Measurements from ENCODE around the gene DPYD. TPM values are rescaled to one million over a fixed set of nuclear protein-coding genes. Genes with fewer than 3 reads are reported as not detected.

Gene DPYD
- polyA plus RNA-seq, 1 of the 3 experiments (the other 2 are of a cell fraction) = 23.0 TPM

- Histone ChIP-seq H3K36me3 (replicated peaks in 1 of 2; ENCODE audit: control insufficient read depth in 1 of 2, insufficient read depth in 2 of 2, low read length in 1 of 2) (peaks cover 0 to 26% of the 10 kb centered on the region in 2 experiments), H3K9me2 (no peaks in the 10 kb centered on the region), H3K4me3 (ENCODE audit: low read depth in 2 of 2, low read length in 1 of 2) (no peak overlapping the region), H3F3A (replicated peaks; ENCODE audit: insufficient read depth) (no peaks in the 10 kb centered on the region), H3K4me1 (ENCODE audit: control insufficient read depth in 1 of 2, insufficient read depth in 2 of 2, low read depth in 1 of 2, low read length in 1 of 2) (no peaks in the 10 kb centered on the region; a peak in 1 of 4 replicates), H3K27ac (ENCODE audit: low read depth in 2 of 2, low read length in 1 of 2) (no peak overlapping the region), H3K79me2 (ENCODE audit: insufficient read depth) (peaks cover 4% of the 10 kb centered on the region; the same call in 1 of the 2 replicates), H3K9ac (no peak overlapping the region), H3K4me2 (no peak overlapping the region), H2AFZ (ENCODE audit: low read depth) (no peak overlapping the region), H3K27me3 (ENCODE audit: insufficient read depth) (no peaks in the 10 kb centered on the region), H3K9me3 (no peaks in the 10 kb centered on the region), H4K20me1 (ENCODE audit: insufficient read depth) (no peaks in the 10 kb centered on the region)
- DNase-seq = no peak
- 100% methylated on average over 3 of the region's 3 CpGs for WGBS (ENCODE audit: low lambda C conversion rate)
- ChIA-PET CTCF (no interaction called here), POLR2A (no interaction called here)
- TF ChIP-seq FOXM1 (IDR thresholded peaks at IDR 0.05; ENCODE audit: low read depth) = no peak
- TF ChIP-seq, protein P1, sequence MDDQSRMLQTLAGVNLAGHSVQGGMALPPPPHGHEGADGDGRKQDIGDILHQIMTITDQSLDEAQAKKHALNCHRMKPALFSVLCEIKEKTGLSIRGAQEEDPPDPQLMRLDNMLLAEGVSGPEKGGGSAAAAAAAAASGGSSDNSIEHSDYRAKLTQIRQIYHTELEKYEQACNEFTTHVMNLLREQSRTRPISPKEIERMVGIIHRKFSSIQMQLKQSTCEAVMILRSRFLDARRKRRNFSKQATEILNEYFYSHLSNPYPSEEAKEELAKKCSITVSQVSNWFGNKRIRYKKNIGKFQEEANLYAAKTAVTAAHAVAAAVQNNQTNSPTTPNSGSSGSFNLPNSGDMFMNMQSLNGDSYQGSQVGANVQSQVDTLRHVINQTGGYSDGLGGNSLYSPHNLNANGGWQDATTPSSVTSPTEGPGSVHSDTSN (IDR thresholded peaks at IDR 0.05) = no peak
- no peak for TF ChIP-seq YY1 (IDR thresholded peaks at IDR 0.05; ENCODE audit: low read depth)
- TF ChIP-seq, protein P2, sequence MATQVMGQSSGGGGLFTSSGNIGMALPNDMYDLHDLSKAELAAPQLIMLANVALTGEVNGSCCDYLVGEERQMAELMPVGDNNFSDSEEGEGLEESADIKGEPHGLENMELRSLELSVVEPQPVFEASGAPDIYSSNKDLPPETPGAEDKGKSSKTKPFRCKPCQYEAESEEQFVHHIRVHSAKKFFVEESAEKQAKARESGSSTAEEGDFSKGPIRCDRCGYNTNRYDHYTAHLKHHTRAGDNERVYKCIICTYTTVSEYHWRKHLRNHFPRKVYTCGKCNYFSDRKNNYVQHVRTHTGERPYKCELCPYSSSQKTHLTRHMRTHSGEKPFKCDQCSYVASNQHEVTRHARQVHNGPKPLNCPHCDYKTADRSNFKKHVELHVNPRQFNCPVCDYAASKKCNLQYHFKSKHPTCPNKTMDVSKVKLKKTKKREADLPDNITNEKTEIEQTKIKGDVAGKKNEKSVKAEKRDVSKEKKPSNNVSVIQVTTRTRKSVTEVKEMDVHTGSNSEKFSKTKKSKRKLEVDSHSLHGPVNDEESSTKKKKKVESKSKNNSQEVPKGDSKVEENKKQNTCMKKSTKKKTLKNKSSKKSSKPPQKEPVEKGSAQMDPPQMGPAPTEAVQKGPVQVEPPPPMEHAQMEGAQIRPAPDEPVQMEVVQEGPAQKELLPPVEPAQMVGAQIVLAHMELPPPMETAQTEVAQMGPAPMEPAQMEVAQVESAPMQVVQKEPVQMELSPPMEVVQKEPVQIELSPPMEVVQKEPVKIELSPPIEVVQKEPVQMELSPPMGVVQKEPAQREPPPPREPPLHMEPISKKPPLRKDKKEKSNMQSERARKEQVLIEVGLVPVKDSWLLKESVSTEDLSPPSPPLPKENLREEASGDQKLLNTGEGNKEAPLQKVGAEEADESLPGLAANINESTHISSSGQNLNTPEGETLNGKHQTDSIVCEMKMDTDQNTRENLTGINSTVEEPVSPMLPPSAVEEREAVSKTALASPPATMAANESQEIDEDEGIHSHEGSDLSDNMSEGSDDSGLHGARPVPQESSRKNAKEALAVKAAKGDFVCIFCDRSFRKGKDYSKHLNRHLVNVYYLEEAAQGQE (IDR thresholded peaks at IDR 0.05; ENCODE audit: low read depth, low read length) = no peak
- no peak for TF ChIP-seq TCF12 (IDR thresholded peaks at IDR 0.05)
- TF ChIP-seq MXI1 (IDR thresholded peaks at IDR 0.05; ENCODE audit: low read depth, low read length) = no peak
- TF ChIP-seq TAF1 (IDR thresholded peaks at IDR 0.05; ENCODE audit: borderline replicate concordance, low read depth, low read length) = no peak
- no peak for TF ChIP-seq SIN3A (IDR thresholded peaks at IDR 0.05; ENCODE audit: borderline replicate concordance, low read depth, low read length)
- TF ChIP-seq POLR2AphosphoS5 (IDR thresholded peaks at IDR 0.05; ENCODE audit: low read depth, low read length) = no peak
- no peak for TF ChIP-seq GABPA (IDR thresholded peaks at IDR 0.05; ENCODE audit: low read depth)
- TF ChIP-seq FOXJ3 (CRISPR knock-in tag; IDR thresholded peaks at IDR 0.05) = no peak
- TF ChIP-seq, protein P3, sequence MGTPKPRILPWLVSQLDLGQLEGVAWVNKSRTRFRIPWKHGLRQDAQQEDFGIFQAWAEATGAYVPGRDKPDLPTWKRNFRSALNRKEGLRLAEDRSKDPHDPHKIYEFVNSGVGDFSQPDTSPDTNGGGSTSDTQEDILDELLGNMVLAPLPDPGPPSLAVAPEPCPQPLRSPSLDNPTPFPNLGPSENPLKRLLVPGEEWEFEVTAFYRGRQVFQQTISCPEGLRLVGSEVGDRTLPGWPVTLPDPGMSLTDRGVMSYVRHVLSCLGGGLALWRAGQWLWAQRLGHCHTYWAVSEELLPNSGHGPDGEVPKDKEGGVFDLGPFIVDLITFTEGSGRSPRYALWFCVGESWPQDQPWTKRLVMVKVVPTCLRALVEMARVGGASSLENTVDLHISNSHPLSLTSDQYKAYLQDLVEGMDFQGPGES (IDR thresholded peaks at IDR 0.05; ENCODE audit: low read depth, low read length) = no peak
These were observed 310.7 kb downstream of the DPYD start for GRCh38 chr1:97610102-97610501.

GRCh38 chr1:97608272-97608671 is 312.6 kb downstream of the DPYD start:
- Histone ChIP-seq H3K9me2 (no peaks in the 10 kb centered on the region), H3K9me3 (no peaks in the 10 kb centered on the region), H3K9ac (no peak overlapping the region), H3K27me3 (ENCODE audit: insufficient read depth) (no peaks in the 10 kb centered on the region), H3K4me2 (no peak overlapping the region), H3K27ac (ENCODE audit: low read depth in 2 of 2, low read length in 1 of 2) (no peak overlapping the region), H3K79me2 (ENCODE audit: insufficient read depth) (peaks cover 4% of the 10 kb centered on the region; the same call in 1 of the 2 replicates), H4K20me1 (ENCODE audit: insufficient read depth) (no peaks in the 10 kb centered on the region), H3F3A (replicated peaks; ENCODE audit: insufficient read depth) (peaks cover 11% of the 10 kb centered on the region), H3K36me3 (replicated peaks in 1 of 2; ENCODE audit: control insufficient read depth in 1 of 2, insufficient read depth in 2 of 2, low read length in 1 of 2) (peaks cover 0 to 20% of the 10 kb centered on the region in 2 experiments), H3K4me1 (ENCODE audit: control insufficient read depth in 1 of 2, insufficient read depth in 2 of 2, low read depth in 1 of 2, low read length in 1 of 2) (peaks cover 5% of the 10 kb centered on the region in 2 experiments; a peak in 2 of 4 replicates), H3K4me3 (ENCODE audit: low read depth in 2 of 2, low read length in 1 of 2) (no peak overlapping the region), H2AFZ (ENCODE audit: low read depth) (no peak overlapping the region)
- DNase-seq = no peak
- ChIA-PET POLR2A (no interaction called here), CTCF (no interaction called here)
- no peak for TF ChIP-seq ZBTB33 (IDR thresholded peaks at IDR 0.05; ENCODE audit: borderline replicate concordance, low read depth)
- TF ChIP-seq FOSL2 (IDR thresholded peaks at IDR 0.05; ENCODE audit: borderline replicate concordance, low read depth) = no peak
- no peak for TF ChIP-seq TAF1 (IDR thresholded peaks at IDR 0.05; ENCODE audit: borderline replicate concordance, low read depth, low read length)
- TF ChIP-seq CHD2 (IDR thresholded peaks at IDR 0.05; ENCODE audit: low read length, partially characterized antibody) = no peak
- no peak for TF ChIP-seq EP300 (IDR thresholded peaks at IDR 0.05; ENCODE audit: borderline replicate concordance in 1 of 2, low read depth in 1 of 2, low read length in 1 of 2)
- TF ChIP-seq MXI1 (IDR thresholded peaks at IDR 0.05; ENCODE audit: low read depth, low read length) = no peak
- no peak for TF ChIP-seq RXRA (IDR thresholded peaks at IDR 0.05; ENCODE audit: borderline replicate concordance, low read depth)
- no peak for TF ChIP-seq NFIC (IDR thresholded peaks at IDR 0.05; ENCODE audit: borderline replicate concordance)
- no peak for TF ChIP-seq YY1 (IDR thresholded peaks at IDR 0.05; ENCODE audit: low read depth)
- TF ChIP-seq NRF1 (IDR thresholded peaks at IDR 0.05; ENCODE audit: low read depth, low read length) = no peak
- no peak for TF ChIP-seq FOXJ3 (CRISPR knock-in tag; IDR thresholded peaks at IDR 0.05)
- TF ChIP-seq, protein P4, sequence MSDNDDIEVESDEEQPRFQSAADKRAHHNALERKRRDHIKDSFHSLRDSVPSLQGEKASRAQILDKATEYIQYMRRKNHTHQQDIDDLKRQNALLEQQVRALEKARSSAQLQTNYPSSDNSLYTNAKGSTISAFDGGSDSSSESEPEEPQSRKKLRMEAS (IDR thresholded peaks at IDR 0.05; ENCODE audit: low read depth) = no peak
- whole genome bisulfite sequencing (ENCODE audit: low lambda C conversion rate) = 96% methylated on average over 4 of the region's 4 CpGs
